Testis (tissue), 5 donors: ENCODE data around the gene AP5M1. TPM values are rescaled to one million over a fixed set of nuclear protein-coding genes. Genes with fewer than 3 reads are reported as not detected.
"Not testable (repeated sequence)": the region's sequence is repeated elsewhere in the genome, so short reads cannot be mapped to it uniquely, and the experiment has no call there.

Experiments
- DNase-seq: peaks from one replicate; pipeline ENCODE4 v3.0.0-alpha.2; 2019
- H3K27ac ChIP-seq, 2 donors: fragments of 200-600 bp; sonication (generic); one replicate each; pipeline ENCODE4 v1.5.1; 2019
- H3K27me3 ChIP-seq: fragments of 200-600 bp; sonication (generic); one replicate; pipeline ENCODE4 v1.5.1; 2019
- H3K36me3 ChIP-seq: fragments of 200-600 bp; sonication (generic); one replicate; pipeline ENCODE4 v1.5.1; 2017; ENCODE audit warnings: low read depth; ENCODE audit errors: missing control alignments
- H3K4me1 ChIP-seq: fragments of 200-600 bp; sonication (generic); one replicate; pipeline ENCODE4 v1.5.1; 2019
- H3K4me3 ChIP-seq, 2 donors: fragments of 200-600 bp; sonication (generic); one replicate each; pipeline ENCODE4 v1.5.1; 2017 to 2019
- H3K9me3 ChIP-seq: fragments of 200-600 bp; sonication (generic); one replicate; pipeline ENCODE4 v1.5.1; 2017
- CTCF ChIP-seq, 3 experiments: fragments of 450-650 bp in 2 of 3; fragments of 200-600 bp in 1 of 3; sonication (generic) in 1 of 3; IDR thresholded peaks; one replicate each; pipeline ENCODE4 v1.5.1; 2016 to 2019; ENCODE audit warnings: antibody characterized with exemption in 3 of 3, mild to moderate bottlenecking in 2 of 3, moderate library complexity in 1 of 3
- POLR2A ChIP-seq: fragments of 450-650 bp; IDR thresholded peaks from one replicate; pipeline ENCODE4 v1.6.1; 2017; ENCODE audit warnings: antibody characterized with exemption, mild to moderate bottlenecking, moderate library complexity
- WGBS, 2 donors: methylation state at CpG; one replicate each; pipeline ENCODE4 v1.1.5; 2018; 5-methylcytosine and 5-hydroxymethylcytosine counted together
- intact Hi-C: fragments of 100-400 bp; cut with DNase I; formaldehyde crosslinking; loops from one replicate; pipeline ENCODE4 v1.15.1; 2023; ENCODE audit warnings: low total_unique reads
- long read RNA-seq, 2 donors: transcript quantifications; one replicate each; lab custom pipeline, GENCODE V29; 2026
- polyA plus RNA-seq: library from polyadenylated mRNA; stranded (reverse); fragments of 350-450 nt; fragmentation: Illumina TruSeq; extraction: RNeasy Lipid Tissue Mini Kit (QIAGEN cat#74804); gene quantifications from one replicate; pipeline ENCODE4 v1.2.3, GENCODE V29; 2014; ENCODE audit warnings: low read depth, low replicate concordance; ENCODE audit not compliant: insufficient read depth
- total RNA-seq, 2 donors: library from RNA; depleted of rRNA; stranded (reverse); fragments of >200 nt; gene quantifications; one replicate each; pipeline ENCODE4 v1.2.3, GENCODE V29; 2016

The AP5M1 gene, protein sequence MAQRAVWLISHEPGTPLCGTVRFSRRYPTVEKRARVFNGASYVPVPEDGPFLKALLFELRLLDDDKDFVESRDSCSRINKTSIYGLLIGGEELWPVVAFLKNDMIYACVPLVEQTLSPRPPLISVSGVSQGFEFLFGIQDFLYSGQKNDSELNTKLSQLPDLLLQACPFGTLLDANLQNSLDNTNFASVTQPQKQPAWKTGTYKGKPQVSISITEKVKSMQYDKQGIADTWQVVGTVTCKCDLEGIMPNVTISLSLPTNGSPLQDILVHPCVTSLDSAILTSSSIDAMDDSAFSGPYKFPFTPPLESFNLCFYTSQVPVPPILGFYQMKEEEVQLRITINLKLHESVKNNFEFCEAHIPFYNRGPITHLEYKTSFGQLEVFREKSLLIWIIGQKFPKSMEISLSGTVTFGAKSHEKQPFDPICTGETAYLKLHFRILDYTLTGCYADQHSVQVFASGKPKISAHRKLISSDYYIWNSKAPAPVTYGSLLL
- total RNA-seq (10 to 100 TPM; 28.3 to 32.0 TPM), polyA plus RNA-seq (30.6 TPM)
- long read RNA-seq, donor 1, full-length matches to known transcripts, result 10 of 10 reads
- long read RNA-seq, donor 1, partial matches to known transcripts, result 0 of 10 reads
- long read RNA-seq, donor 1, other reads (novel, unspliced or antisense), result 0 of 10 reads
- long read RNA-seq, donor 2, full-length matches to known transcripts, result 7 of 7 reads
- long read RNA-seq, donor 2, partial matches to known transcripts, result 0 of 7 reads
- long read RNA-seq, donor 2, other reads (novel, unspliced or antisense), result 0 of 7 reads

- H3K9me3 ChIP-seq, result no peaks in the 10 kb centered on the region
- 0 to 1% methylated on average over 43 to 70 of the region's 76 CpGs for WGBS, 2 donors
- peak within 1 kb of the TSS; percentile 82 to 88 for H3K4me3 ChIP-seq
- peaks cover 27% of the 10 kb centered on the region for H3K4me1 ChIP-seq
- no peaks in the 10 kb centered on the region for H3K36me3 ChIP-seq
- H3K27ac ChIP-seq, result peak within 1 kb of the TSS; percentile 89 to 98
- no peaks in the 10 kb centered on the region for H3K27me3 ChIP-seq
- intact Hi-C loops, result no loop called here
- no peak for TF ChIP-seq POLR2A
- peak in 1 of 3 experiments; percentile 27 for TF ChIP-seq CTCF (IDR thresholded peaks at IDR 0.05)
- DNase-seq, result peak; percentile 96
Measured at GRCh38 chr14:57268161-57269069, at the start of gene AP5M1, which contains the start of gene EXOC5. Gene AP5M1 (plus strand): TSS chr14:57268971. CDS start chr14:57269315, 344 bp downstream. Gene EXOC5 (minus strand): TSS chr14:57268905. CDS start chr14:57268648, 257 bp downstream.

- no peak for TF ChIP-seq CTCF (IDR thresholded peaks at IDR 0.05)
- TF ChIP-seq POLR2A, result no peak
- Histone ChIP-seq H3K36me3 (no peaks in the 10 kb centered on the region), H3K27ac (no peak overlapping the region), H3K4me1 (no peaks in the 10 kb centered on the region), H3K4me3 (no peak overlapping the region), H3K27me3 (no peaks in the 10 kb centered on the region), H3K9me3 (no peaks in the 10 kb centered on the region)
- no peak for DNase-seq
- 91 to 94% methylated on average over 3 of the region's 3 CpGs for WGBS, 2 donors
- intact Hi-C loops, result no loop called here
Measured at GRCh38 chr14:57221931-57222330, 46.8 kb upstream of the AP5M1 start.

DNA sequence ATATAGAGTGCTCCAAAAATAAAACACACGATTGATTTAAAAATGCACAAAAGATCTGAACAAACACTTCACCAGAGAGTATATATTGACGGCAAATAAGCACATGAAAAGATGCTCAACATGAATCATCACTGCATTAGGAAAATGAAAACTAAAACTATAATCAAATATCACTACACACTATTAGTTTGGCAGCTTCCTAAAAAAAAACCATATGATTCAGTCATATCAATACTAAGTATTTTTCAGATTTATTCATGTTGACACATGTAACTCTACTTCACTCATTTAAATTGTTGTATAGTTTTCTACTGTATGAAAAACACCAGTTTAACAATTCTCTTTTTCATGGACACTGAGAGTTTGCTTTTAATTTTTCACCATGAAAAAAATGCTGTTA is 41.7 kb upstream of the AP5M1 start:
- DNase-seq, result no peak
- 66 to 76% methylated on average over 2 of the region's 2 CpGs for WGBS, 2 donors
- no peaks in the 10 kb centered on the region for H3K4me1 ChIP-seq
- intact Hi-C loops, result no loop called here
- TF ChIP-seq CTCF (IDR thresholded peaks at IDR 0.05), result no peak
- H3K4me3 ChIP-seq, result no peak overlapping the region
- no peak overlapping the region for H3K27ac ChIP-seq
- H3K36me3 ChIP-seq, result no peaks in the 10 kb centered on the region
- H3K27me3 ChIP-seq, result no peaks in the 10 kb centered on the region
- no peaks in the 10 kb centered on the region for H3K9me3 ChIP-seq

DNA sequence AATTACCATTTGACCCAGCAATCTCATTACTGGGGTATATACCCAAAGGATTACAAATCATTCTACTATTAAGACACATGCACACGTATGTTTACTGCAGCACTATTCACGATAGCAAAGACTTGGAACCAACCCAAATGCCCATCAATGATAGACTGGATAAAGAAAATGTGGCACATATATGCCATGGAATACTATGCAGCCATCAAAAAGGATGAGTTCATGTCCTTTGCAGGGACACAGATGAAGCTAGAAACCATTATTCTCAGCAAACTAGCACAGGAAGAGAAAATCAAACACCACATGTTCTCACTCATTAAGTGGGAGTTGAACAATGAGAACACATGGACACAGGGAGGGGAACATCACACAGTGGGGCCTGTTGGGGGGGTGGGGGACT is 40.5 kb upstream of the AP5M1 start:
- H3K4me3 ChIP-seq, H3K27me3 ChIP-seq, DNase-seq, intact Hi-C loops, H3K4me1 ChIP-seq, H3K9me3 ChIP-seq, H3K27ac ChIP-seq, H3K36me3 ChIP-seq: not testable (repeated sequence)
- 86 to 97% methylated on average over 2 of the region's 2 CpGs for WGBS, 2 donors
